Measurements from ENCODE around the gene NF2. TPM values are rescaled to one million over a fixed set of nuclear protein-coding genes. Genes with fewer than 3 reads are reported as not detected.

NF2 gene
- total and polyA plus RNA-seq, 3 donors from 2014 or later: 23.4 to 45.2 (median 32.5) TPM

DNA sequence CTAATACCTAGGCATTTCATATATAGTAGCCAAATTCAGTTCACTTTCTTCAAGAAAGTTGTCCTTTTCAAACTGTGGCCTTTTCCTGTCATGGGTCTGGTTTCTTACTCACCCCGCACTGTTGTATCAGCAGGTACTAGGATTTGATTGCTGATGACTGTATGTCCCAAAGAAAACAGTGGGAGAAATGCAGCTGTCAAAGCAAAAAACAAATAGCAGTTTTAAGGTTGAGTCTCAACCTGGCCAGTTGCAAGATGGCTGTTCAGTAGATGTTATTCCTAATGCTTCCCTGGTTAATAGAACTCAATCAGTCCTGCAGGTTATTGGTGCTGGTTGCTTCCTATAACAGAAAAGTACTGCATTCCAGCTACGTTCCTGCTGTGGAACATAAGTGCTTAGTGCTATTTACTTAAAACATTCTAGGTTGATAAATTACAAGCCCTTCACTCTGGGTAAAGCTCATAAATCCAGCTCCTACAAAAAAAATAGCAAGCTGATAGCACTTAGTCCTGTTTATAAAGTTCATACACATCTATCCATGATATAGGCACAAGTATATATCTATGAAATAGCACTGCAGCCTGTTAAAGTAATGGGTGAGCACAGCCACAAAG is 26.6 kb downstream of the NF2 start:
- intact Hi-C loops (cut with DNase I; ENCODE audit: low total_unique reads): no loop called here
- H3K9me3 ChIP-seq: no peaks in the 10 kb centered on the region
- DNase-seq: no peak
- WGBS, 2 donors: 87% methylated on average over 2 of the region's 2 CpGs
- H3K4me1 ChIP-seq: peaks cover 4% of the 10 kb centered on the region
- no peaks in the 10 kb centered on the region for H3K36me3 ChIP-seq (ENCODE audit: low read depth, missing control alignments)
- TF ChIP-seq, protein P1, sequence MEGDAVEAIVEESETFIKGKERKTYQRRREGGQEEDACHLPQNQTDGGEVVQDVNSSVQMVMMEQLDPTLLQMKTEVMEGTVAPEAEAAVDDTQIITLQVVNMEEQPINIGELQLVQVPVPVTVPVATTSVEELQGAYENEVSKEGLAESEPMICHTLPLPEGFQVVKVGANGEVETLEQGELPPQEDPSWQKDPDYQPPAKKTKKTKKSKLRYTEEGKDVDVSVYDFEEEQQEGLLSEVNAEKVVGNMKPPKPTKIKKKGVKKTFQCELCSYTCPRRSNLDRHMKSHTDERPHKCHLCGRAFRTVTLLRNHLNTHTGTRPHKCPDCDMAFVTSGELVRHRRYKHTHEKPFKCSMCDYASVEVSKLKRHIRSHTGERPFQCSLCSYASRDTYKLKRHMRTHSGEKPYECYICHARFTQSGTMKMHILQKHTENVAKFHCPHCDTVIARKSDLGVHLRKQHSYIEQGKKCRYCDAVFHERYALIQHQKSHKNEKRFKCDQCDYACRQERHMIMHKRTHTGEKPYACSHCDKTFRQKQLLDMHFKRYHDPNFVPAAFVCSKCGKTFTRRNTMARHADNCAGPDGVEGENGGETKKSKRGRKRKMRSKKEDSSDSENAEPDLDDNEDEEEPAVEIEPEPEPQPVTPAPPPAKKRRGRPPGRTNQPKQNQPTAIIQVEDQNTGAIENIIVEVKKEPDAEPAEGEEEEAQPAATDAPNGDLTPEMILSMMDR (IDR thresholded peaks at IDR 0.05): no peak
- no peak for TF ChIP-seq POLR2A (IDR thresholded peaks at IDR 0.05)
- no peak overlapping the region for H3K4me3 ChIP-seq
- H3K27me3 ChIP-seq: no peaks in the 10 kb centered on the region
- H3K27ac ChIP-seq: no peak overlapping the region

DNA sequence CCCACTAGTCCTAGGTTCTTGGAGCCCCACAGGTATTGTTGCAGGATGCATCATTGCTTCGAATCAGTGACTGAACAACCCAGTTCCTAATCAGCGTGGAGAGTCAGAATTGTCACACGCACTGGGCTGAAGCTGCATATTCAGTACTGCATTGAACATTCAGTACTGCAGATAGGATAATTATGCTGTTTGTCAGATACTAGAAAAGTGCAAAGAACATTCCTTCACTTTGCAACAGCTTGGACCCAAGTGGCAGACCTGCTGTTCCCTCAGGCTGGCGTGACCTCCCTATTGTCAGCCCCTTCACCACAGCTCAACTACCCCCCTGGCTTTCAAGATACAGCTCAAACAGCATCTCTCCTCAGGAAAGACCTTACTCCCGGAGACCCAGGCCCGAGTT is 27.6 kb downstream of the NF2 start:
- 63 to 82% methylated on average over 6 of the region's 6 CpGs for WGBS, 2 donors
- H3K27me3 ChIP-seq: no peaks in the 10 kb centered on the region
- no peak for DNase-seq
- no peaks in the 10 kb centered on the region for H3K36me3 ChIP-seq (ENCODE audit: low read depth, missing control alignments)
- H3K4me1 ChIP-seq: peaks cover 4% of the 10 kb centered on the region
- no peak overlapping the region for H3K4me3 ChIP-seq
- intact Hi-C loops (cut with DNase I; ENCODE audit: low total_unique reads): no loop called here
- peak overlapping the region in 1 of 2 donors; percentile 1 for H3K27ac ChIP-seq
- H3K9me3 ChIP-seq: no peaks in the 10 kb centered on the region
- TF ChIP-seq POLR2A (IDR thresholded peaks at IDR 0.05): no peak
- TF ChIP-seq, protein P1 (IDR thresholded peaks at IDR 0.05): no peak

DNA sequence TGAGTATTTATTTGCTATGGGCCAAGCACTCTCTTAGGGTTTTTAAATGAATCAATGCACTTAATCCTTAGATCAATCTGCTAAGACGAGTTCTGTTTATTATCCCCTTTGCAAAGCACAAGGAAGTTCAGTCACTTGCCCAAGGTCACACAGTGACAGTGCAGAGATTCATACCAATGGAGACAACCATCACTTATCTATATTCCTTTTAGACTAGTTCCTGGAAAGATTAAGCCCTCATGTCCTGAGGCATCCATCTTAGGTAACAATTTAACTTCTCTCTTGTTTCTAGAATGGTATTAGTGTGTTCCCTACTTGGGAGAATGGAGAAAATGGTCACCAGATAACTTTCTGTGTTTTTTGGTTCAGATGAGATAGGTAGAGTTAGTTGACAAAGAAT is 28.3 kb downstream of the NF2 start:
- no peak for TF ChIP-seq POLR2A (IDR thresholded peaks at IDR 0.05)
- TF ChIP-seq, protein P1 (IDR thresholded peaks at IDR 0.05): no peak
- Histone ChIP-seq H3K27me3 (no peaks in the 10 kb centered on the region), H3K27ac (no peak overlapping the region), H3K36me3 (ENCODE audit: low read depth, missing control alignments) (no peaks in the 10 kb centered on the region), H3K4me3 (no peak overlapping the region), H3K4me1 (no peaks in the 10 kb centered on the region), H3K9me3 (no peaks in the 10 kb centered on the region)
- WGBS, 2 donors: 38 to 55% methylated on average over 1 of the region's 1 CpG
- DNase-seq: no peak
- intact Hi-C loops (cut with DNase I; ENCODE audit: low total_unique reads): no loop called here

DNA sequence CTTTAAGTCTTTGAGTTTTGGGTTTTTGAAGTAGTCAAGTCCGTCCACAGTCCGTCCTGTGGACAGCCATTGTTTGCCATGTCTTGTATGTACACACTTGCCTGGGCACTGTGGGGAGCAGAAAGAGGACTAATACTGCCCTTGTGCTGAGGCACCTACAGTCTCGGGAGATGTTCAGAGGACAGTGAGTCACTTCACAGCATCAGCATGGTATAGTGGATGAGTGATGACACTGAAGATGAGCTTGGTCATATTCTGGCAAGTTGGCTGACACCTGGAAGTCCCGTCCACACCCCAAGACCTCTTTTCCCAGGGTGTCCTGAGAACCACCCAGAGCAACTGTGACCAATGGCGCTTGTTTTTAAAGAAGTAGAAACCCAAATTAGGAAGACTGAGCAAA is 29.2 kb downstream of the NF2 start:
- no peak overlapping the region for H3K27ac ChIP-seq
- no peak overlapping the region for H3K4me3 ChIP-seq
- H3K9me3 ChIP-seq: no peaks in the 10 kb centered on the region
- TF ChIP-seq POLR2A (IDR thresholded peaks at IDR 0.05): no peak
- TF ChIP-seq, protein P1 (IDR thresholded peaks at IDR 0.05): no peak
- DNase-seq: no peak
- no peaks in the 10 kb centered on the region for H3K36me3 ChIP-seq (ENCODE audit: low read depth, missing control alignments)
- H3K27me3 ChIP-seq: no peaks in the 10 kb centered on the region
- H3K4me1 ChIP-seq: peaks cover 2% of the 10 kb centered on the region
- intact Hi-C loops (cut with DNase I; ENCODE audit: low total_unique reads): no loop called here
- WGBS, 2 donors: 91 to 94% methylated on average over 5 of the region's 5 CpGs

Measured in testis (tissue), 3 donors.